Neuron (in vitro differentiated cells): Measurements from ENCODE around the gene TMPRSS6.
"Not testable (repeated sequence)": the region's sequence is repeated elsewhere in the genome, so short reads cannot be mapped to it uniquely, and the experiment has no call there.

ENCODE experiments used
- H2AFZ ChIP-seq: one replicate; pipeline ENCODE4 v1.6.1; 2013; ENCODE audit warnings: low read depth, mild to moderate bottlenecking, inconsistent platforms, low read length, moderate library complexity
- H3K27me3 ChIP-seq: one replicate; pipeline ENCODE4 v1.6.1; 2013; ENCODE audit warnings: low read length; ENCODE audit not compliant: insufficient read depth
- H3K36me3 ChIP-seq: one replicate; pipeline ENCODE4 v1.6.1; 2013; ENCODE audit warnings: low read length; ENCODE audit not compliant: insufficient read depth
- H3K4me1 ChIP-seq: one replicate; pipeline ENCODE4 v1.6.1; 2013; ENCODE audit warnings: low read length; ENCODE audit not compliant: insufficient read depth
- H3K4me3 ChIP-seq: 2 replicates; pipeline ENCODE4 v1.5.1; 2013; ENCODE audit warnings: mild to moderate bottlenecking, low read length, moderate library complexity
- H3K9me3 ChIP-seq: one replicate; pipeline ENCODE4 v1.6.1; 2013; ENCODE audit warnings: low read length

The TMPRSS6 gene

DNA sequence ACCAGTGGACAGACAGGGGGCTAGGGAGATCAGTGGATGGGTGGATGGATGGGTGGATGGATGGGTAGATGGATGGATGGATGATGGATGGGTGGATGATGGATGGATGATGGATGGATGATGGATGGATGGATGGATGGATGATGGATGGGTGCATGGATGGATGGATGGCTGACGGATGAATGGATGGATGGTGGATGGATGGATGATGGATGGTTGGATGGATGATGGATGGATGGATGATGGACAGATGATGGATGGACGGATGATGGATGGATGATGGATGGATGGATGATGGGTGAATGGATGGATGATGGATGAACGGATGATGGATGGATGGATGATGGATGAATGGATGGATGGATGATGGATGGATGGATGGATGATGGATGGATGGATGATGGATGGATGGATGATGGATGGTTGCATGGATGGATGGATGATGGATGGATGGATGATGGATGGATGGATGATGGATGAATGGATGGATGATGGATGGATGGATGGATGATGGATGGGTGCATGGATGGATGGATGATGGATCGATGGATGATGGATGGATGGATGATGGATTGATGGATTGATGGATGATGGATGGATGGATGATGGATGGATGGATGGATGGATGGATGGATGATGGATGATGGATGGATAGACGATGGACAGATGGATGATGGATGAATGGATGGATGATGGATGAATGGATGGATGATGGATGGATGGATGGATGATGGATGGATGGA, 37.5 kb downstream of the TMPRSS6 start:
- not testable (repeated sequence) for H3K36me3 ChIP-seq, H3K4me1 ChIP-seq, H2AFZ ChIP-seq, H3K4me3 ChIP-seq, H3K9me3 ChIP-seq
- peaks cover 24% of the 10 kb centered on the region for H3K27me3 ChIP-seq

DNA sequence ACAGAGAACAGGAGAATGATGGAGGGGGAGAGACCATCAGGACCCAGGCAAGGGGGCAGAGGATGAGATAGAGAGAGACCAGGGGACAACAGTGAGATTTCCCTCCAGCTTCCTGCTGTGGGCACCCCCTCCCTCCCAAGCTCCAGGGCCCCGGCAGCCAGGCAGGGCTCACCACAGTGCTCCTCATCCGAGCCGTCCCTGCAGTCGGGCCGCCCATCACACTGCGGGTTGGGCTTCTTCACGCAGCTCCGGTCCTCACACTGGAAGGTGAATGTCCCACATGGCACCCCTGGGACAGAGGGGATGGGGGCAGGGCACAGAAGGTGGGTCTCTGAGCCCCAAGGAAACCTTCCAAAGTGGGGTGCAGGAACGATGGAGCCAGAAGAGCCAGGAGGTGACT, 38.8 kb downstream of the TMPRSS6 start:
- no peak overlapping the region for H2AFZ ChIP-seq
- no peaks in the 10 kb centered on the region for H3K4me1 ChIP-seq
- no peaks in the 10 kb centered on the region for H3K9me3 ChIP-seq
- peaks cover 17% of the 10 kb centered on the region for H3K27me3 ChIP-seq
- H3K36me3 ChIP-seq = no peaks in the 10 kb centered on the region
- no peak overlapping the region for H3K4me3 ChIP-seq

DNA sequence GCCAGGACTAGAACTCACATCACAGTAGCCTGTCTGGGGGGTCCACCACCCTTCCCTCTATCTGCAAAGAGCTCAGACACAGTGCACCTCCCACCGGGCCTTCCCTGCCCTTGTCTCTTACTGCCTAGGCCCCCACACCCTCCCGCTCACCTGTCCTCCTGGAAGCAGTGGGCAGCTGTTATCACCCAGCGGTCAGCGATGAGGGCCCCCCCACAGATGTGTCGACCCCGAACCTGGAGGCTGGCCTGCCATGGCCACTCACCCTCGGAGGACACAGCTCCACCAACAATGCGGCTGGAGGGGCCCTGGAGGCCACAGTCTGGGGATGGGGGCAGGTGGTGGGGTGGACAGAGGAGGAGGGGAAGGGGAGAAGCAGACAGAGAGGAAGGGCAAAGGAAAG, 39.2 kb downstream of the TMPRSS6 start:
- Histone ChIP-seq H3K4me1 (no peaks in the 10 kb centered on the region), H3K4me3 (no peak overlapping the region), H3K27me3 (peaks cover 17% of the 10 kb centered on the region), H3K9me3 (no peaks in the 10 kb centered on the region), H3K36me3 (no peaks in the 10 kb centered on the region), H2AFZ (no peak overlapping the region)

DNA sequence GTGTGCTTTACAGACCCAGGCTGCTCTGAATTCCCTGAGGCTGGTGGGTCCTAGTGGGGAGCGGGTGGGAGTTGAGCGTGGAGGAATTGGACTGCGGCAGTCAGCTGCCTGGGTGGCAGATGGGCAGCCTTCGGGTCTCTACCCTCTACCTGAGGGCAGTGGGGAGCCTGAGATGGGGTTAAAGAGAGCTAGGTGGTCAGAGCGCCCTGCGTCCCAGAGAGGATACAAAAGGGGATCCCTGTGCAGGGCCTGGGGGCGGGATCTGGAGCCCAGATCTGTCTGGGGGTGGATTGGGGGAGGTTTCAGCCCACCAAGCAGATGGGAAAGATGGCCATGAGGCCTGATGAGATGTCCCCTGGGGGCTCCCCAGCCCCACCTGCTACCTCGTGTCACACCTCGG, 39.8 kb downstream of the TMPRSS6 start:
- peaks cover 17% of the 10 kb centered on the region for H3K27me3 ChIP-seq

DNA sequence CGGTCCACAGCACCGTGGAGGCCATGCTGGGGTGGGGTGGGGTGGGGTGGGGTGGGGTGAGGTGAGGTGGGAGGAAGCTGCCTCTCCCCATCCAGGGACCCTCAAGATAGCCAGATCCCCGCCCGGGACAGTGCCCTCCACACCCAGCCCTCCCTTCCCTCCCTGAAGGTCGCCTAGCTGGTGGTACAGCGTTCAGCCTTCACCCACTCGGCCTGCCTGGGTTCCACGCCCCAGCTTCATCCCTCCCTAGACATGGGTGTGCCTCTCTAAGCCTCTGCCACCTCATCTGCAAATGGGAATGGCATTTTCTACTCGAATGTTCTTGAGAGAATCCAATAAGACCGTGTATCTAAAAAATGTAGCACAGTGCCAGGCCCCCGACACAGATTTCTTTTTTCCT, 40.2 kb downstream of the TMPRSS6 start:
- Histone ChIP-seq H3K4me3 (no peak overlapping the region), H3K4me1 (no peaks in the 10 kb centered on the region), H3K27me3 (peaks cover 17% of the 10 kb centered on the region), H3K36me3 (no peaks in the 10 kb centered on the region), H2AFZ (no peak overlapping the region), H3K9me3 (no peaks in the 10 kb centered on the region)

More for the DNA sequence above, 39.8 kb downstream of the TMPRSS6 start:
- no peaks in the 10 kb centered on the region for H3K4me1 ChIP-seq
- no peak overlapping the region for H3K4me3 ChIP-seq
- no peaks in the 10 kb centered on the region for H3K36me3 ChIP-seq
- no peaks in the 10 kb centered on the region for H3K9me3 ChIP-seq
- no peak overlapping the region for H2AFZ ChIP-seq

DNA sequence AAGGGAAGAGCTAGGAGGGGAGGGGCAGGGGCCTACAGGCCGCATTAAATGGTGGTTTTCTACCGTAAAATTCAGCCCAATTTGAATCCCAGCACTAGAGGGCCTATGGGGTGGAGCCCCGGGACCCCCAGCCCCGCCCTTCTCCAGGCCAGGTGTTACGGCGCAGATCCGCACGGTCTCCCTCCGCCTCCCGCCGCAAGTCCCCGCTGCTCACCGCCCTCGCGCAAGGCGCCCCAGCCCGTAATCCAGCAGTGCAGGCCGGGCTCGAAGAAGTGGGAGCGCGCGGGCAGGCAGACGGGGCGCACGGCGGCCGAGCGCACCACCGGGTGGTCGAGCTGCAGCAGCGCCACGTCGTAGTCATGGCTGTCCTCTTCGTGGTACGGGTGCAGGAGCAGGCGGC, 40.7 kb downstream of the TMPRSS6 start:
- no peaks in the 10 kb centered on the region for H3K4me1 ChIP-seq
- H2AFZ ChIP-seq = no peak overlapping the region
- H3K9me3 ChIP-seq = no peaks in the 10 kb centered on the region
- H3K27me3 ChIP-seq = peaks cover 17% of the 10 kb centered on the region
- no peaks in the 10 kb centered on the region for H3K36me3 ChIP-seq
- H3K4me3 ChIP-seq = no peak overlapping the region

DNA sequence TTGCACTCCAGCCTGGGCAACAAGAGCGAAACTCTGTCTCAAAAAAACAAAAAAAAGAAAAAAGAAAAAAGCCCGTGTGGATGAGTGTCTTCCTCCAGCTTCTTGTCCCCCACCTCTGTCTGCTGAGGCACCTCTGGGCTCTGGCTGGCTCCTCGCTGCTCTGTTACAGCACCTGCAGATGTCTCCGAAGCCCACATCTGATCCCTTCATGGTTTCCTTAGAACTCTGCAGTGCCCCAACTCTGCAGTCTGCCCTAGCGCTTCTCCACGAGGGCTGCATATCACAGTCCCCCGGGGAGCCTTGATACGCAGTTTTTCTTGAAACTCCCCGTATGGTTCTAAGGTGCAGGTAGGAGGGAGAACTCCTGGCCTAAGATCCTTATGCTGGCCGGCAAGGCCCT, 42.1 kb downstream of the TMPRSS6 start:
- Histone ChIP-seq H3K4me3 (no peak overlapping the region), H3K27me3 (peaks cover 17% of the 10 kb centered on the region), H3K9me3 (no peaks in the 10 kb centered on the region), H3K4me1 (no peaks in the 10 kb centered on the region), H2AFZ (no peak overlapping the region), H3K36me3 (no peaks in the 10 kb centered on the region)

DNA sequence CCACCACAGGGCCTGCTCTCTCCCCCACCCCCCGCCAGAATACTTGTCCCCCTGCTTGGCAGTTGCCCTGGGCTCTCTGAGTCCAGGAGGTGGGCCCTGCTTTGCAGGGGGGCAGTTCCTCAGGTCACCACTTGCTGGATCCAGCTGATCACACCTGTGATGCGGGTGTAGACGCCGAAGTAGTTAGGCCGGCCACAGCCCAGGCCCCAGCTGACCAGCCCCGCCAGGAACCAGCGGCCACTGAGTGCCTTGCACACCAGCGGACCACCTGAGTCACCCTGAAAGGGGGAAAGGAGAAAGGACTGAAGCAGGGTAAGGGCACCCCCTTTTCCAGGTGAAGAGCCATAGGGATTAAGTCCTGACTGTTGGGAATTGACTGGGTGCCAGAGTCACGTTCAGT, 43.6 kb downstream of the TMPRSS6 start:
- no peaks in the 10 kb centered on the region for H3K9me3 ChIP-seq
- no peak overlapping the region for H3K4me3 ChIP-seq
- H3K4me1 ChIP-seq = no peaks in the 10 kb centered on the region
- no peak overlapping the region for H2AFZ ChIP-seq
- H3K27me3 ChIP-seq = peaks cover 17% of the 10 kb centered on the region
- peaks cover 5% of the 10 kb centered on the region for H3K36me3 ChIP-seq

DNA sequence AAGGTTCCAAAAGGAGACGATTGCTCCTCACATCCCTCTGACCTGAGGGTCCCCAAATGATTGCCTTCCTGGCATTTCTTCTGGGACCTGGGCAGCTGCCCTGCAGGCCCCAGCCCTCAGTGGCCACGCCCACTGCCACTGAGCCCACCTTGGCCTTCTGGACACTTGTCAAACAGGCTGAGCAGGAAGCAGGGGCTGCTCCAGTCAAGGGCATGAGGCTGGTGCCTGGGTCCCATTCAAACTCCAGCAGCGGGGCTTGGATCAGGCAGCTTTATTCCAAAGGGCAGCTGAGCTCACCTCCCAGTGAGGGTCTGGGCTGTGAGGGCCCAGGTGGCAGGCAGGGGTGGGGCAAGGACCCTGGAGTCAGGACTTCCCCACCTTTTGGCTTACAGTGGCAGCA, 44.3 kb downstream of the TMPRSS6 start:
- Histone ChIP-seq H3K27me3 (peaks cover 15% of the 10 kb centered on the region), H3K9me3 (no peaks in the 10 kb centered on the region), H3K36me3 (peaks cover 7% of the 10 kb centered on the region), H3K4me3 (no peak overlapping the region), H3K4me1 (no peaks in the 10 kb centered on the region), H2AFZ (no peak overlapping the region)

DNA sequence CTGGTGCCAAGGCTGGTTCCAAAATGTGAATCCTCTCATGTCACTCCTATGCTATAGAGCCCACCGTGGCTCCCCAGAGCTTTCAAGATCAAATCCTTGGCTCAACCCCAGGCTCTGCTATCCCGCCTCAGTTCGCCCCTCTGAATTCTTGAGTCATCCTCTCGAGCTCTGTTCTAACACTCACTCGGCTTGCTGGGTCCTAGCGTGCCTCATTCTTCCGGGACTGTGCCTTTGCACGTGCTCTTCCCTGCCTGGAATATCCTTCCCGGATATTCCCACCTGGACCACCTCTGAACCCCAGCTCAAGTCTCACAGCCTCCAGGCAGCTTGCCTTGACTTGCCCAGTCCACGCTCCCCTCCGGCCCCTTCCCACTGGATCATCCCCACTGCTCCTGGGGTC, 45.0 kb downstream of the TMPRSS6 start:
- Histone ChIP-seq H3K4me1 (no peaks in the 10 kb centered on the region), H3K4me3 (no peak overlapping the region), H3K36me3 (peaks cover 7% of the 10 kb centered on the region), H2AFZ (no peak overlapping the region), H3K9me3 (no peaks in the 10 kb centered on the region), H3K27me3 (peaks cover 11% of the 10 kb centered on the region)

DNA sequence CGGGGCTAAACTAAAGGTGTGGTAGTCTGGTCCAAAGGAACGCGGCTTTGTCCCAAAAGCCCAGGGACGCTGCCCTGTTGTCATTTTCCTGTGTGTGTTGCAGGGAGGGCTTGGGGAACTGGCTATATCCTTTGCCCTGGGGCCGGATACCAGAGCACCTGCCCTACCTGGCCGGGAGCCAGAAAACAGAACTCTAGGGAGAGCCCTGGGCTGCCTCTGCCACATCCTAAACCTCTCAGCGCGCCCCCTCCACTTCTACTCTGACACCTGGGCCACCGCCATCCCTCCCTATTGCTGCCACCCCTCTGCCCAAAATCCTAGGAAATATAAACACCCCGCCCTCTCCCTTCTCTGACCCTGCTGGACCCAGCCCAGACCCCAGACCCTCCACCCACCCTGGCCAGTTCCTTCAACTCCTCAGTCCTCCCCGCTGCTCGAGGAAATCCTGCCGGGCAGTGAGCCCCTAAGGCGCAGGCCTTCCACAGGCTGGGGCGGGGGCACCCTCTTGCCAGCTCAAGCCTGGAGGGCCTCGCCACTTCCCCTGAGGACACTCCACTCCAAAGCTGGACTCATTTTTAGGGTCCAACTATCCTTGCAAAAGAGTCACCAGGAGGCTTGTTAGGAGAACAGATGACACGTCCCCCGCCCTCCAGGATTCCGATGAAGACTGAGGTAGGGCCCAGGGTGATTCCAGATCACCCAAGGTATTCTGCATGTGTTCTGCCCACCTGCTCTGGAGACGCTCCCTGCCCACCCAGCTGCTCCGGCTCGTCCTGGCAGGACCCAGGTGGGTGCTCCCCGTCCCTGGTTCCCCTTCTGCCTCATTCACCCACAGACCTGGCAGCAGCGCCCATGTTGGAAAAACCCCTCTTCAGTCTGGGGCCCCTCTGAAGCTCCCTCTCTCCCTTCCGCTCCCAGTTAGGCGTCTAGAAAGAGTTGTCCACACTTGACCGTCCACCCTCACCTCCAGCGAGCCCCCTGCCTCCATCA, 45.8 kb downstream of the TMPRSS6 start:
- no peak overlapping the region for H2AFZ ChIP-seq
- H3K4me3 ChIP-seq = no peak overlapping the region
- H3K27me3 ChIP-seq = peaks cover 4% of the 10 kb centered on the region
- H3K36me3 ChIP-seq = peaks cover 14% of the 10 kb centered on the region
- no peaks in the 10 kb centered on the region for H3K9me3 ChIP-seq
- no peaks in the 10 kb centered on the region for H3K4me1 ChIP-seq

DNA sequence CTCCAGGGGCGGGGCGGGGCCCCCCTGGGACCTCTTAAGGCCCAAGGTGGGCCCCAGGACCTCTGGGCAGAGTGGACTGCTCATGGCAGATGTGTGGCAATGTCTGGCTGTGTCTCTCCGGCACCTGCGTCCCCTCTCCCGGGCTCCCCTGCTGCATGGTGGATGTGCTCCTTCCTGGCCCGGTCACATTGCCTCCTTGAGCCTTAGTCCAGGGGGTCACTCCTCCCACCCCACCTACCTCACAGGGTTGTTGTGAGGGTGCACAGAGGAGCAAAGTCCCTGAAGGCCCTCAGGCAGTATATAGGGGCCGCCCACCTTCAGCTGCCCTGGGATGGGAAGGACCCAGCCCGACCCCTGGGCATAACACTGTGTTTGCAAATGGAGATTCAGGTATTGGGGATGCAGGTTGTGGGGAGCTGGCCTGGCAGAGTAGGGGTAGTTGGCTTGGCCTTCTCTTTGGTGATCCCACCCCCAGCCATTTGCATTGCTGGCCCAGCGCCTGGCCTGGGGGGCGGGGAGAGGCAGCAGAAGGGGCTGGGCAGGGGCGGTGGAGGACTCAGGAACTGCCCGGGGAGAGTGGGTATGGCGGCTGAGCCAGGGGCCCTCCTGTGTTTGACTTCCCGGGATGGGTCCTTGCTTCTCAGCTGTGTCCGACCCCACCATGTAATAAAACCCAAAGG, 46.7 kb downstream of the TMPRSS6 start:
- H3K27me3 ChIP-seq = no peaks in the 10 kb centered on the region
- H3K4me1 ChIP-seq = no peaks in the 10 kb centered on the region

DNA sequence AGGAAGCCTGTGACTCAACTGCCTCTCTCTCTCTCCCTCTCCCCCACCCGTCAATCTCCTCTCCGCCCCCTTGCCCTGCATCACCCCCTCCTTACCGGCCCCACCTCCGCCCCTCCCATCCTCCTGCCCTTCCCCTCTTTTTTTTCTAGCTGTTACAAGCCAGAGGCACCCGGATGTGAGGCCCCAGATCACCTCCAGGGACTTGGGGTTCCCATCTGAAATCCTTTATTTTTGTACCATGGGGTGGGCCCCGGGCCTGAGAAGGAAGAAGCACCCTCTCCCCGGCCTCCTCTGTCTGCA, 47.2 kb downstream of the TMPRSS6 start:
- no peak overlapping the region for H3K4me3 ChIP-seq
- H2AFZ ChIP-seq = no peak overlapping the region
- no peaks in the 10 kb centered on the region for H3K4me1 ChIP-seq
- H3K36me3 ChIP-seq = peaks cover 28% of the 10 kb centered on the region
- H3K9me3 ChIP-seq = no peaks in the 10 kb centered on the region
- H3K27me3 ChIP-seq = no peaks in the 10 kb centered on the region

More for the DNA sequence above, 46.7 kb downstream of the TMPRSS6 start:
- no peak overlapping the region for H2AFZ ChIP-seq
- H3K4me3 ChIP-seq = no peak overlapping the region
- H3K36me3 ChIP-seq = peaks cover 23% of the 10 kb centered on the region
- no peaks in the 10 kb centered on the region for H3K9me3 ChIP-seq
